Tracheal epithelial cell (primary cell): ENCODE results near the gene JADE3. TPM values are rescaled to one million over a fixed set of nuclear protein-coding genes. Genes with fewer than 3 reads are reported as not detected.

Experiments
- total RNA-seq: library from RNA; depleted of rRNA; stranded (reverse); fragments of >200 nt; gene quantifications from 2 replicates; pipeline ENCODE4 v1.2.1, GENCODE V29; 2014

Gene JADE3
- 6.7 and 6.8 TPM in 2 replicates for total RNA-seq

DNA sequence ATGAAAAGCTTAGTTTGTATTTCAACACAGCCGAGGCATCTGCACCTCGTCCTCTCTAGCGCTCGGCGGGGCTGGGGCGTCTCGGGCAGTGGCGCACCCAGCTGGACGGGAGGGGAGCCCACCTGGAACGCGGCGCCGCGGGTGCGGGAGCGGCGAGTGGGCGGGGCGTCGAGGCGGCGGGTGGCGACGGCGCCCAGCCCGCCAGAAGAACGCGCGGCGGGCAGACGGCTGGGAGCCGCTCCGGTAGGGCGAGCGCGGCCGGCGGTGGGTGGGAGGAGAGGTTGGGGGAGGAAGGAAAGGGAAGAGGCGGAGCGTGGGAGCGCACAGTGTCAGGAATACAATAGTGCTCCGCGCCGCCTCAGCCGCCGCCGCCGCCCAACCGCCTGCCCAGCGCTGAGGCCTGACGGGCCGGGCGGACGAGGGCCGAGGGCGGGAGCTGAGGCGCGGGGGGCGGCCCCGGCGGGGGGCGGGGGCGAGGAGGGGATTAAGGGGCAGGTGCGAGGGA lies at the start of gene JADE3:
TSS of gene JADE3 (plus strand) at position 324 of the 505 bp plus-strand sequence. CDS start 72,474 bp downstream, outside the sequence.

DNA sequence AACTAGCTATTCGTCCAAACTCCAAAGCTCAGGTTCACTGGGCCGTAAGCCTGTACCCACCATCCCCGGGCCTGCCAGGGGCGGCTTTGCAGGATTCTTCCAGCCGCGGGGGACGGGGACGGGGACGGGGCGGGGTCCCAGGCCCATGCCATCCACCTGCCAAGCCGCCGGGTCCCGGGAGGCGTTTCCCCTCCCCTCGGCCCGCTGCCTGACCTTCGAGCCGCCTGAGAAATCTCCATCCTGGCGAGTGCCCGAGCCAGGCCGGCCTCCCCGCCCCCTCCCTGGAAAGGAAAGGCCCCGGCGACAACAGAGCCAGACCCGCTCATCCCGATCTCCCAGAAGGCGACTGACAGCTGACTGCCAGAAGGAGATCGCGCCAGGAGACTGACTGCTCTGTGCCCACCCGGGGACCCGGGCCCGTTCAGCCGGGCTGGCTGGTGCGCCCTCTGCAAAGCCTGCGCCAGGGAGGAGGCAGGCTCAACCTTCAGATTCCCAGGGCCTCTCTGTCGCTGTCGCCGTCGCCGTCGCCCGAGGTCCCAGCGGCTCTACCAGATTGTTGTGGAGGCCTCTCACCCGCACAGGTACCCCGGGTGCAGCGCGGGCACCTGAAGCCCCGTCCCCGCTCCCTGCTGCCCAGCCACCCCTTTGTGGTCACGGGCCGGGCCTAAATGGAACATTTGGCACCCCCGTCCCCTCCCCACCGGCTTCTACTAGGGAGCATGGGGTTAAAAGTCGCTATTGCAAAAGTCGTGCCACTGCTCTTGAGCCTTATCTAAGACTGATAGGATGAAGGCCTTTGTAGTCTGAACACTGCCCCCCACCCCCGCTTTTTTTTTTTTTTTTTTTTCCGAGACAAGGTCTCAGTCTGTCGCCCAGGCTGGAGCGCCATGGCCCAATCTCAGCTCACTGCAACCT lies 166.2 kb downstream of the JADE3 start, which contains the start of gene RGN:
TSS of gene RGN (plus strand) at position 315 of the 915 bp plus-strand sequence. CDS start 2,702 bp downstream, outside the sequence.

Other genes with a start within 250 kb of the JADE3 start
- gene SLC9A7, start 153.3 kb upstream of the JADE3 start, total RNA-seq: 10.9 and 24.6 TPM in 2 replicates
- gene RP2, start 75.4 kb upstream of the JADE3 start, total RNA-seq: 14.9 and 17.6 TPM in 2 replicates
- 0.24 and 0.43 TPM in 2 replicates for gene RGN, start 166.0 kb downstream of the JADE3 start, total RNA-seq
- 43.3 and 45.5 TPM in 2 replicates for gene NDUFB11, start 232.3 kb downstream of the JADE3 start, total RNA-seq
- 29.0 and 43.4 TPM in 2 replicates for gene RBM10, start 232.8 kb downstream of the JADE3 start, total RNA-seq